DOHH2 (cell line): ENCODE data around the gene ADD3.

Experiments used
- H3F3A ChIP-seq: fragments of 200-600 bp; sonication (generic), shearing (Covaris generic); 2 replicates; pipeline ENCODE4 v1.6.0; 2016; ENCODE audit warnings: antibody characterized with exemption, mild to moderate bottlenecking; ENCODE audit not compliant: control insufficient read depth, insufficient read depth
- H3K27ac ChIP-seq: fragments of 200-600 bp; sonication (generic); 2 replicates; pipeline ENCODE4 v1.5.1; 2014; ENCODE audit warnings: low read depth, mild to moderate bottlenecking, low read length, moderate library complexity
- H3K27me3 ChIP-seq: fragments of 200-600 bp; sonication (generic); 2 replicates; pipeline ENCODE4 v1.6.1; 2014; ENCODE audit warnings: mild to moderate bottlenecking, low read length, mixed read lengths; ENCODE audit not compliant: control insufficient read depth
- H3K36me3 ChIP-seq: fragments of 200-600 bp; sonication (generic); 2 replicates; pipeline ENCODE4 v1.6.1; 2014; ENCODE audit warnings: mild to moderate bottlenecking, low read length, moderate library complexity, mixed read lengths; ENCODE audit not compliant: control insufficient read depth
- H3K4me1 ChIP-seq: fragments of 200-600 bp; sonication (generic); 2 replicates; pipeline ENCODE4 v1.6.1; 2014; ENCODE audit warnings: mild to moderate bottlenecking, low read length, mixed read lengths; ENCODE audit not compliant: control insufficient read depth
- H3K4me2 ChIP-seq: fragments of 200-600 bp; sonication (generic); 2 replicates; pipeline ENCODE4 v1.6.0; 2014; ENCODE audit warnings: mild to moderate bottlenecking, low read length, moderate library complexity
- H3K4me3 ChIP-seq: fragments of 200-600 bp; sonication (generic); 2 replicates; pipeline ENCODE4 v1.5.1; 2014; ENCODE audit warnings: mild to moderate bottlenecking, low read length, mixed read lengths
- H3K79me2 ChIP-seq: fragments of 200-600 bp; sonication (generic); 2 replicates; pipeline ENCODE4 v1.6.1; 2014; ENCODE audit warnings: mild to moderate bottlenecking, low read length, mixed read lengths; ENCODE audit not compliant: control insufficient read depth
- H3K9me2 ChIP-seq: fragments of 200-600 bp; sonication (generic); replicated peaks from 2 replicates; pipeline ENCODE4 v1.6.1; 2014; ENCODE audit warnings: mild to moderate bottlenecking, low read length, mixed read lengths; ENCODE audit not compliant: control insufficient read depth
- H3K9me3 ChIP-seq: fragments of 200-600 bp; sonication (generic); 2 replicates; pipeline ENCODE4 v1.6.1; 2014; ENCODE audit warnings: antibody characterized with exemption, low read length, mixed read lengths; ENCODE audit not compliant: control insufficient read depth, insufficient read depth
- H4K20me1 ChIP-seq: fragments of 200-600 bp; sonication (generic); 2 replicates; pipeline ENCODE4 v1.6.0; 2014; ENCODE audit warnings: low read depth, mild to moderate bottlenecking, antibody characterized with exemption, low read length, moderate library complexity; ENCODE audit not compliant: control insufficient read depth, insufficient read depth
- EZH2phosphoT487 ChIP-seq: fragments of 200-600 bp; sonication (generic); IDR thresholded peaks from 2 replicates; pipeline ENCODE4 v1.6.1; 2017; ENCODE audit warnings: borderline replicate concordance, mild to moderate bottlenecking, antibody characterized with exemption, low read length, moderate library complexity, mixed read lengths
- TF ChIP-seq, protein P1 (sequence below): fragments of 200-600 bp; sonication (generic); IDR thresholded peaks from one replicate; pipeline ENCODE4 v1.5.1; 2014; ENCODE audit warnings: antibody characterized with exemption, mild to moderate bottlenecking, low read depth, low read length; ENCODE audit not compliant: poor library complexity, severe bottlenecking

The ADD3 gene

DNA sequence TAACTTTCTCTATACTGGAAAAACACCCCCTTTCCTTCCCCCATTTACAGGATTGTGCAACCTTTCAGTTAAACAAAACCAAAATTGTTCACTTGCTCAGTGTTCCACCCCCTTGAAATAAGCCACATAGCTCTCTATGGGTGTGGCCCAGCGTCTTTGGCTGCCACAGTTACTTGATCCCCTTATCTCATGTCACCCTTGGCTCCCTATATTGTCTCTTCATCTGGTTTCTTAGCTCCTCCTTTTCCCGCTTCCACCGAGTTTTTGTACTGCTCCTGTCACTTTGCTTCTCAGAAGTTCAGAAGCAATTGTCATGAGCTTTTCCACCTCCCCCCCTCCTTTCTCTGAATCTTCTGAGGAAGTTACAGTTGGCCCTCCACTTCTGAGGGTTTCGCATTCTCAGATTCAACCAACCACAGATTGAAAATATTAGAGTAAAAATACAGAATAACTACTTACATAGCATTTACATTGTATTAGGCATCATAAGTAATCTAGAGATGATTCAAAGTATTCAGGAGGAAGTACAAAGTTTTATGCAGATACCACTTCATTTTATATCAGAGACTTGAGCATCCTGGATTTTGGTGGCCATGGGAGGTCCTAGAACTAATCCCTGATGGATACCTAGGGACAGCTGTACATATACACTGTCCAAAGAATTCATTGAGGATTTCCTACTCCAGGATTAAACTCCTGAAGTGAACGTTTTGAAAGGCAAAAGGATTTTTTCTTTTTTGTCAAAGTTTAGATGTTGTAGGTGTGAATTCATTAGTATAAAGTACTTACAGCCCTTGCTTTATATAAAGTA, 60.4 kb downstream of the ADD3 start:
- H3K27ac ChIP-seq: peak overlapping the region; percentile 85
- H3K9me2 ChIP-seq: no peaks in the 10 kb centered on the region
- H3K79me2 ChIP-seq: peaks cover 79% of the 10 kb centered on the region
- H3K4me3 ChIP-seq: peak overlapping the region; percentile 67
- H3K4me2 ChIP-seq: peak overlapping the region; percentile 88
- H3K4me1 ChIP-seq: peaks cover 83% of the 10 kb centered on the region
- no peaks in the 10 kb centered on the region for H3K36me3 ChIP-seq
- no peaks in the 10 kb centered on the region for H3K27me3 ChIP-seq
- no peaks in the 10 kb centered on the region for H4K20me1 ChIP-seq
- no peaks in the 10 kb centered on the region for H3K9me3 ChIP-seq
- TF ChIP-seq, protein P1, sequence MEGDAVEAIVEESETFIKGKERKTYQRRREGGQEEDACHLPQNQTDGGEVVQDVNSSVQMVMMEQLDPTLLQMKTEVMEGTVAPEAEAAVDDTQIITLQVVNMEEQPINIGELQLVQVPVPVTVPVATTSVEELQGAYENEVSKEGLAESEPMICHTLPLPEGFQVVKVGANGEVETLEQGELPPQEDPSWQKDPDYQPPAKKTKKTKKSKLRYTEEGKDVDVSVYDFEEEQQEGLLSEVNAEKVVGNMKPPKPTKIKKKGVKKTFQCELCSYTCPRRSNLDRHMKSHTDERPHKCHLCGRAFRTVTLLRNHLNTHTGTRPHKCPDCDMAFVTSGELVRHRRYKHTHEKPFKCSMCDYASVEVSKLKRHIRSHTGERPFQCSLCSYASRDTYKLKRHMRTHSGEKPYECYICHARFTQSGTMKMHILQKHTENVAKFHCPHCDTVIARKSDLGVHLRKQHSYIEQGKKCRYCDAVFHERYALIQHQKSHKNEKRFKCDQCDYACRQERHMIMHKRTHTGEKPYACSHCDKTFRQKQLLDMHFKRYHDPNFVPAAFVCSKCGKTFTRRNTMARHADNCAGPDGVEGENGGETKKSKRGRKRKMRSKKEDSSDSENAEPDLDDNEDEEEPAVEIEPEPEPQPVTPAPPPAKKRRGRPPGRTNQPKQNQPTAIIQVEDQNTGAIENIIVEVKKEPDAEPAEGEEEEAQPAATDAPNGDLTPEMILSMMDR: no peak
- TF ChIP-seq EZH2phosphoT487: no peak
- peaks cover 35% of the 10 kb centered on the region for H3F3A ChIP-seq

DNA sequence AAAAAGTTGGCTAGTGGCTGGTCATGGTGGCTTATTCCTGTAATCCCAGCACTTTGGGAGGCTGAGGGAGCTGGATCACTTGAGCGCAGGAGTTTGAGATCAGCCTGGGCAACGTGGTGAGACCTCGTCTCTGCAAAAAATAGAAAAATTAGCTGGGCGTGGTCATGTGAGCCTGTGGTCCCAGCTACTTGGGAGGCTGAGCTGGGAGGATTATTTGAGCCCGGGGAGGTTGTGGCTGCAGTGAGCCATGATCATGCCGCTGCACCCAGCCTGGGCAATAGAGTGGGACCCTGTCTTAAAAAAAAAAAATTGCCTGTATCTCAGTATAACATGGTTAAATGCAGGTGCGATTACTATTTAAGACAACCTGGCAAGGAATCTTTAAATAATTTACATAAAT, 61.0 kb downstream of the ADD3 start:
- Histone ChIP-seq H3K79me2 (peaks cover 81% of the 10 kb centered on the region), H3K36me3 (no peaks in the 10 kb centered on the region), H3K9me3 (no peaks in the 10 kb centered on the region), H3K4me2 (peak overlapping the region; percentile 88), H3K27ac (peak overlapping the region; percentile 85), H3K9me2 (no peaks in the 10 kb centered on the region), H3K27me3 (no peaks in the 10 kb centered on the region), H3K4me3 (peak overlapping the region; percentile 67), H3F3A (peaks cover 33% of the 10 kb centered on the region), H4K20me1 (no peaks in the 10 kb centered on the region), H3K4me1 (peaks cover 87% of the 10 kb centered on the region)
- no peak for TF ChIP-seq EZH2phosphoT487
- TF ChIP-seq, protein P1: no peak

DNA sequence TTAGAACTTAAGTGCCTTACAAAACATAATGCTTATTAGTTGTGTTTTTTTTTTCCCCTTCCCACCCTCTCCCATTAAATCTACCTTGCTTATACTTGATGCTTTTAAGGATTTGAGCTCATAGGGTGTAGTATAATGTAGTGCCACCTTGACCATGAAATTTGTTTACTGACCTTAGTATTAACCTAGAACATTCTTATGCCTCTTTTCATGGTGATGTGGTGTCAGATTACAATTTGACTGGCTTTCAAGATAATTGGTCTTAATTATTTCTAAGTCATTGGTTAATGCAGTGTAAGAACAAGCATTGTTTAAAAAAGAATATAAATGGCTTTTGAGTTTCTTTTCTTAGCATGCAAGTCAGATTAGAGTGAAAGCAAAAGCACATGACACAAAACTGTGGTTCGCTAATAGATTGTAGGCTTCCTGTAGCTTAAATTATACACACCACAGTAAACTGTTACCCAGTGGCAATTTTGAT, 61.8 kb downstream of the ADD3 start:
- peak overlapping the region; percentile 88 for H3K4me2 ChIP-seq
- H3K27ac ChIP-seq: peak overlapping the region; percentile 85
- H3F3A ChIP-seq: peaks cover 33% of the 10 kb centered on the region
- no peaks in the 10 kb centered on the region for H3K27me3 ChIP-seq
- H3K9me3 ChIP-seq: no peaks in the 10 kb centered on the region
- no peaks in the 10 kb centered on the region for H3K9me2 ChIP-seq
- no peaks in the 10 kb centered on the region for H3K36me3 ChIP-seq
- H4K20me1 ChIP-seq: no peaks in the 10 kb centered on the region
- TF ChIP-seq, protein P1: no peak
- no peak for TF ChIP-seq EZH2phosphoT487
- H3K79me2 ChIP-seq: peaks cover 81% of the 10 kb centered on the region
- peak overlapping the region; percentile 67 for H3K4me3 ChIP-seq
- peaks cover 87% of the 10 kb centered on the region for H3K4me1 ChIP-seq
